ENCODE data around the gene PDPK1.

PDPK1 gene

DNA sequence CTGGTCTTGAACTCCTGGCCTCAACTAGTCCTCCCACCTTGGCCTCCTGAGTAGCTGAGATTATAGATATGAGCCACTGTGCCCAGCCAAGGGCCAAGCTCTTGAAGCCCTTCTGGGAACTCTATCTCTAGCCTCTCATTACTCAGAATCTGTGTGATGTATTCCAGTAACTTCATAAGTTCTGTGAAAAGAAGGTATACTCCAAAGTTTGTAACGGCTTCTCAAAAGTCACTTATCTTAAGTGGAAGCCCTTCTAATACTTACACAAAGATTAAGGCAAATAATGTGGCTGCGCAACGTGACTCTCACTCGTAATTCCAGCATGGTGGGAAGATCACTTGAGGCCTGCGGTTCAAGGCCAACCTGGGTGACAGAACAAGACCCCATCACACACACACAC is 43.2 kb upstream of the PDPK1 start:
- TF ChIP-seq, protein P1, sequence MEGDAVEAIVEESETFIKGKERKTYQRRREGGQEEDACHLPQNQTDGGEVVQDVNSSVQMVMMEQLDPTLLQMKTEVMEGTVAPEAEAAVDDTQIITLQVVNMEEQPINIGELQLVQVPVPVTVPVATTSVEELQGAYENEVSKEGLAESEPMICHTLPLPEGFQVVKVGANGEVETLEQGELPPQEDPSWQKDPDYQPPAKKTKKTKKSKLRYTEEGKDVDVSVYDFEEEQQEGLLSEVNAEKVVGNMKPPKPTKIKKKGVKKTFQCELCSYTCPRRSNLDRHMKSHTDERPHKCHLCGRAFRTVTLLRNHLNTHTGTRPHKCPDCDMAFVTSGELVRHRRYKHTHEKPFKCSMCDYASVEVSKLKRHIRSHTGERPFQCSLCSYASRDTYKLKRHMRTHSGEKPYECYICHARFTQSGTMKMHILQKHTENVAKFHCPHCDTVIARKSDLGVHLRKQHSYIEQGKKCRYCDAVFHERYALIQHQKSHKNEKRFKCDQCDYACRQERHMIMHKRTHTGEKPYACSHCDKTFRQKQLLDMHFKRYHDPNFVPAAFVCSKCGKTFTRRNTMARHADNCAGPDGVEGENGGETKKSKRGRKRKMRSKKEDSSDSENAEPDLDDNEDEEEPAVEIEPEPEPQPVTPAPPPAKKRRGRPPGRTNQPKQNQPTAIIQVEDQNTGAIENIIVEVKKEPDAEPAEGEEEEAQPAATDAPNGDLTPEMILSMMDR (IDR thresholded peaks at IDR 0.05; ENCODE audit: low read depth, low read length, missing control alignments), result no peak
- H3K36me3 ChIP-seq (replicated peaks), result peaks cover 8% of the 10 kb centered on the region
- H3K27me3 ChIP-seq (replicated peaks), result no peaks in the 10 kb centered on the region
- no peak overlapping the region for H3K27ac ChIP-seq
- in situ Hi-C loops (cut with HindIII; ENCODE audit: low pct_ligation_motif_present, low sequenced_read_pairs), result no loop called here
- no peak for DNase-seq
- H3K4me3 ChIP-seq (ENCODE audit: low read depth, low read length), result no peak overlapping the region

DNA sequence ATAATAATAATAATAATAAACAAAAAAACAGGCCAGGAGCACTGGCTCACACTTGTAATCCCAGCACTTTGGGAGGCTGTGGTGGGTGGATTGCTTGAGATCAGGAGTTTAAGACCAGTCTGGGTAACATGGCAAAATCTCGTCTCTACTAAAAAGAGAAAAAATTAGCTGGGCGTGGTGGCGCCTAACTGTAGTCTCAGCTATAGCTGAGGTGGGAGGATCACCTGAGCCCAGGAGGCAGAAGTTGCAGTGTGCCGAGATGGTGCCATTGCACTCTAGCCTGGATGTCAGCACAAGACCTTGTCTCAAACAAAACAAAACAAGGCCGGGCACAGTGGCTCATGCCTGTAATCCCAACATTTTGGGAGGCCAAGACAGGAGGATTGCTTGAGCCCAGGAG is 42.8 kb upstream of the PDPK1 start:
- H3K36me3 ChIP-seq (replicated peaks), result peaks cover 8% of the 10 kb centered on the region
- no peak overlapping the region for H3K4me3 ChIP-seq (ENCODE audit: low read depth, low read length)
- in situ Hi-C loops (cut with HindIII; ENCODE audit: low pct_ligation_motif_present, low sequenced_read_pairs), result no loop called here
- no peak for DNase-seq
- H3K27ac ChIP-seq, result no peak overlapping the region
- no peaks in the 10 kb centered on the region for H3K27me3 ChIP-seq (replicated peaks)
- TF ChIP-seq, protein P1 (IDR thresholded peaks at IDR 0.05; ENCODE audit: low read depth, low read length, missing control alignments), result no peak

DNA sequence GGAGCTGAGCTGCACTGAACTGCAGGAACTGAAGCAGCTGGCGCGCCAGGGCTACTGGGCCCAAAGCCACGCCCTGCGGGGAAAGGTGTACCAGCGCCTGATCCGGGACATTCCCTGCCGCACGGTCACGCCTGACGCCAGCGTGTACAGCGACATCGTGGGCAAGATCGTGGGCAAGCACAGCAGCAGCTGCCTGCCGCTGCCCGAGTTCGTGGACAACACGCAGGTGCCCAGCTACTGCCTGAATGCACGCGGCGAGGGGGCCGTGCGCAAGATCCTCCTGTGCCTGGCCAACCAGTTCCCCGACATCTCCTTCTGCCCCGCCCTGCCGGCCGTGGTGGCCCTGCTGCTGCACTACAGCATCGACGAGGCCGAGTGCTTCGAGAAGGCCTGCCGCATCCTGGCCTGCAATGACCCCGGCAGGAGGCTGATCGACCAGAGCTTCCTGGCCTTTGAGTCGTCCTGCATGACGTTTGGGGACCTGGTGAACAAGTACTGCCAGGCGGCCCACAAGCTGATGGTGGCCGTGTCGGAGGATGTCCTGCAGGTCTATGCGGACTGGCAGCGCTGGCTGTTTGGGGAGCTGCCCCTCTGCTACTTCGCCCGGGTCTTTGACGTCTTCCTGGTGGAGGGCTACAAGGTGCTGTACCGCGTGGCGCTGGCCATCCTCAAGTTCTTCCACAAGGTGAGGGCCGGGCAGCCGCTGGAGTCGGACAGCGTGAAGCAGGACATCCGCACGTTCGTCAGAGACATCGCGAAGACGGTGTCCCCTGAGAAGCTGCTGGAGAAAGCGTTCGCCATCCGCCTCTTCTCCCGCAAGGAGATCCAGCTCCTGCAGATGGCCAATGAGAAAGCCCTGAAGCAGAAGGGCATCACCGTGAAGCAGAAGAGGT is 41.4 kb upstream of the PDPK1 start:
- in situ Hi-C loops (cut with HindIII; ENCODE audit: low pct_ligation_motif_present, low sequenced_read_pairs), result no loop called here
- Histone ChIP-seq H3K36me3 (replicated peaks) (peaks cover 14% of the 10 kb centered on the region), H3K27me3 (replicated peaks) (no peaks in the 10 kb centered on the region), H3K4me3 (ENCODE audit: low read depth, low read length) (no peak overlapping the region), H3K27ac (no peak overlapping the region)
- no peak for DNase-seq
- TF ChIP-seq, protein P1 (IDR thresholded peaks at IDR 0.05; ENCODE audit: low read depth, low read length, missing control alignments), result no peak

GRCh38 chr16:2497116-2497630 is 40.6 kb upstream of the PDPK1 start:
- TF ChIP-seq, protein P1 (IDR thresholded peaks at IDR 0.05; ENCODE audit: low read depth, low read length, missing control alignments), result no peak
- Histone ChIP-seq H3K4me3 (ENCODE audit: low read depth, low read length) (no peak overlapping the region), H3K27me3 (replicated peaks) (no peaks in the 10 kb centered on the region), H3K27ac (no peak overlapping the region), H3K36me3 (replicated peaks) (peaks cover 14% of the 10 kb centered on the region)
- in situ Hi-C loops (cut with HindIII; ENCODE audit: low pct_ligation_motif_present, low sequenced_read_pairs), result no loop called here
- no peak for DNase-seq

DNA sequence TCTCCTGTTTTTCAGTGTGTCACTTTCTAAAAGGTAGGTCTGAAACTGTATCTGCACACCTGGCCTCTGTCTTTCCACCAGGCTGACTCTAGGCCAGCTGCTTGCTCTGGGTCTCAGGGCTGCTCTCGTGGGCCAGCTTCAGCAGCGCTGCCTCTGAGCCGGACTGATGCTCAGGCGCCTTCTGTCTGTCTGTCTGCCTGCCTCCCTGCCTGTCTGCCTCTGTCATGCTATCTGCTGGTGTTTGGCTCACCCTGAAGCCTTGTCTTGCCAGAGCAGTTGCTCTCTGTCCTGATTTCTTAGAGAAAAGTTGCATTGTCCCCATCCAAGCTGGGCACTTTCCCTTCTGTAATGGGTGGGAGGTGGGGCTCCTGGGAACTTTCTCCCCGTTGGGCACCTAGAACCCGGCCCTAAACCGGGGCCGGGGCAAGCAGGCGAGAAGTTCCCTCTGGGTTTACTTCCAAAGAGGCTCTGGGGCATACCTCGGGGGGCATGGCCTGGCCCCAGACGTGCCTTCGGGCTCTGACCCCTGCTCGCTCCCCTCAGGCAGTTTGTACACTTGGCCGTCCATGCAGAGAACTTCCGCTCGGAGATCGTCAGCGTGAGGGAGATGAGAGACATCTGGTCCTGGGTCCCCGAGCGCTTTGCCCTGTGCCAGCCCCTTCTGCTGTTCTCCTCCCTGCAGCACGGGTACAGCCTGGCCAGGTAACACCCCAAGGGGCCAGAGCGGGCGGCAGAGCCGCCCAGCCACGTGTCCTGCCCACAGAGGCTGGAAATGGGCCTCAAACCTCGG is 39.9 kb upstream of the PDPK1 start:
- H3K27me3 ChIP-seq (replicated peaks), result no peaks in the 10 kb centered on the region
- in situ Hi-C loops (cut with HindIII; ENCODE audit: low pct_ligation_motif_present, low sequenced_read_pairs), result no loop called here
- peaks cover 14% of the 10 kb centered on the region for H3K36me3 ChIP-seq (replicated peaks)
- no peak overlapping the region for H3K4me3 ChIP-seq (ENCODE audit: low read depth, low read length)
- TF ChIP-seq, protein P1 (IDR thresholded peaks at IDR 0.05; ENCODE audit: low read depth, low read length, missing control alignments), result no peak
- H3K27ac ChIP-seq, result no peak overlapping the region
- DNase-seq, result no peak

All from brain microvascular endothelial cell (primary cell).